ENCODE results near the gene ATP1B2. TPM values are rescaled to one million over a fixed set of nuclear protein-coding genes. Genes with fewer than 3 reads are reported as not detected.

ATP1B2 gene
- total and polyA plus RNA-seq, 2 experiments from 2014 or later: not detected

DNA sequence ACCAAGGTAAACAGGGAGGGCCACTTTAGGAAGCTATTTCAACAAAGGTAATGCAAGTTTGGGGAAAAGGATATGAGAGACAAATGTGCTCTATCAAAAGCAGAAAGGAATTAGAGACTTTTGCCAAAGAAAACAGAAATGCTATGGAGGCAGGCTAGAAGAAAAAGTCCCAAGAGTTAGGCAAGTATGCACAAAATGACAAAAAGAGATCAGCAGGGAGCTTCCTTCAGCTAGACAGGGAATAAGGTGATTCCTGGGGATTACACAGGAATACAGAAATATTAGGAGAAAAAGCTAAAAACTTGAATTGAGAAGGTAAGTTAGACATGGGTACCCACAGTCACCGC, 38.5 kb upstream of the ATP1B2 start:
- TF ChIP-seq EZH2 (IDR thresholded peaks at IDR 0.05; ENCODE audit: insufficient read depth, poor library complexity, severe bottlenecking) (no peak), EZH2phosphoT487 (IDR thresholded peaks at IDR 0.05; ENCODE audit: insufficient read depth, low read depth) (no peak)
- H3K9ac ChIP-seq: peak overlapping the region; percentile 25; the same call in 1 of the 2 replicates
- 0 out of 2 replicates have a peak, but pooled peaks cover 6% of the 10 kb centered on the region for H3F3A ChIP-seq (ENCODE audit: insufficient read depth)
- H3K4me1 ChIP-seq (ENCODE audit: insufficient read depth): peaks cover 26% of the 10 kb centered on the region
- H3K27me3 ChIP-seq (replicated peaks; ENCODE audit: insufficient read depth): no peaks in the 10 kb centered on the region
- no peak for DNase-seq
- no peaks in the 10 kb centered on the region for H3K9me3 ChIP-seq (ENCODE audit: low read depth)
- peak overlapping the region; percentile 51 for H3K4me2 ChIP-seq (ENCODE audit: unreplicated experiment)
- in situ Hi-C loops (cut with MboI): no loop called here
- no peak overlapping the region for H3K27ac ChIP-seq
- peak overlapping the region; percentile 40 for H3K4me3 ChIP-seq
- 0 out of 2 replicates have a peak, but pooled peaks cover 9% of the 10 kb centered on the region for H3K36me3 ChIP-seq (ENCODE audit: low read depth)
- H3K79me2 ChIP-seq (ENCODE audit: insufficient read depth): peaks cover 71% of the 10 kb centered on the region
- WGBS, 2 experiments (ENCODE audit: low coverage in 1 of 2, low lambda C conversion rate in 2 of 2, missing lambda C conversion rate in 2 of 2): 96 to 100% methylated on average over 1 of the region's 1 CpG
- no peak overlapping the region for H2AFZ ChIP-seq
- H3K9me2 ChIP-seq (ENCODE audit: insufficient read depth): no peaks in the 10 kb centered on the region
- H4K20me1 ChIP-seq (ENCODE audit: insufficient read depth): no peaks in the 10 kb centered on the region; the same call in 1 of the 2 replicates

DNA sequence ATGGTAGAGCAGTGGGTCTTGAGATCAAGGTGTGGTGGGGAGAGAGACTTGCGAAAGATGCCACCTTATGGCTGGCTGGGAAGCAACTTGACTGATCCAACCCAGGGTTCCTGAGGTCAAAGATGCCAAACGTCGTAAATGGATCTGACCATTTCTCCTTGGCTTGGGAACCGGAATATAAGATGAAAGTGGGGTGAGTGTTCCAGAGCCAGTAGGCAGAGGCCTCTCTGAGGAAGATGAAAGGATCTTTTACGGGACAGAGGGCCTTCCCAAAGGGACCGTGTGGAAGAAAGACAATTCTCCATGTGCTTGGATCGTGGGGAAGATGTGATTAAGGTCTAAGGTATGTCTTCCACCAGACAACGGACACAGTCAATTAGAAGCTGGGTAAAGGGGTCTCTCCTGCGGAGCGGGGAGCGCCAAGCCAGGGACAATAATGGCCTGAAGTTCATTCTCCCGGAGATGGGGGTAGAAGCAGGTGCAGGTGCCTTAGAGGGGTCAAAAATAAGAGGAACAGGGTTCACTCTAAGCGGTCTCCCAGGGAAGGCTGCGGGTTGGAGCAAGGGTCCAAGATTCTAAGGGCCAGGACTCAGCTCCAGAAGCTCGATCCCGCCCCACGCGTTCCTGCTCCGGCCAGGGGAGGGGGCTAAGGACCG, 36.8 kb upstream of the ATP1B2 start:
- in situ Hi-C loops (cut with MboI): no loop called here
- 1 to 3% methylated on average over 19 to 20 of the region's 20 CpGs for WGBS, 2 experiments (ENCODE audit: low coverage in 1 of 2, low lambda C conversion rate in 2 of 2, missing lambda C conversion rate in 2 of 2)
- Histone ChIP-seq H3K4me1 (ENCODE audit: insufficient read depth) (peaks cover 26% of the 10 kb centered on the region), H3K4me2 (ENCODE audit: unreplicated experiment) (peak overlapping the region; percentile 99), H3K4me3 (peak overlapping the region; percentile 85), H3K9me2 (ENCODE audit: insufficient read depth) (no peaks in the 10 kb centered on the region), H3K36me3 (ENCODE audit: low read depth) (0 out of 2 replicates have a peak, but pooled peaks cover 9% of the 10 kb centered on the region), H4K20me1 (ENCODE audit: insufficient read depth) (no peaks in the 10 kb centered on the region; the same call in 1 of the 2 replicates), H3K79me2 (ENCODE audit: insufficient read depth) (peaks cover 55% of the 10 kb centered on the region), H3K9me3 (ENCODE audit: low read depth) (no peaks in the 10 kb centered on the region), H3F3A (ENCODE audit: insufficient read depth) (0 out of 2 replicates have a peak, but pooled peaks cover 6% of the 10 kb centered on the region), H3K27me3 (replicated peaks; ENCODE audit: insufficient read depth) (no peaks in the 10 kb centered on the region), H3K27ac (peak overlapping the region; percentile 82), H3K9ac (peak overlapping the region; percentile 91), H2AFZ (peak overlapping the region; percentile 72)
- DNase-seq: peak; percentile 68
- no peak for TF ChIP-seq EZH2 (IDR thresholded peaks at IDR 0.05; ENCODE audit: insufficient read depth, poor library complexity, severe bottlenecking)
- TF ChIP-seq EZH2phosphoT487 (IDR thresholded peaks at IDR 0.05; ENCODE audit: insufficient read depth, low read depth): no peak

DNA sequence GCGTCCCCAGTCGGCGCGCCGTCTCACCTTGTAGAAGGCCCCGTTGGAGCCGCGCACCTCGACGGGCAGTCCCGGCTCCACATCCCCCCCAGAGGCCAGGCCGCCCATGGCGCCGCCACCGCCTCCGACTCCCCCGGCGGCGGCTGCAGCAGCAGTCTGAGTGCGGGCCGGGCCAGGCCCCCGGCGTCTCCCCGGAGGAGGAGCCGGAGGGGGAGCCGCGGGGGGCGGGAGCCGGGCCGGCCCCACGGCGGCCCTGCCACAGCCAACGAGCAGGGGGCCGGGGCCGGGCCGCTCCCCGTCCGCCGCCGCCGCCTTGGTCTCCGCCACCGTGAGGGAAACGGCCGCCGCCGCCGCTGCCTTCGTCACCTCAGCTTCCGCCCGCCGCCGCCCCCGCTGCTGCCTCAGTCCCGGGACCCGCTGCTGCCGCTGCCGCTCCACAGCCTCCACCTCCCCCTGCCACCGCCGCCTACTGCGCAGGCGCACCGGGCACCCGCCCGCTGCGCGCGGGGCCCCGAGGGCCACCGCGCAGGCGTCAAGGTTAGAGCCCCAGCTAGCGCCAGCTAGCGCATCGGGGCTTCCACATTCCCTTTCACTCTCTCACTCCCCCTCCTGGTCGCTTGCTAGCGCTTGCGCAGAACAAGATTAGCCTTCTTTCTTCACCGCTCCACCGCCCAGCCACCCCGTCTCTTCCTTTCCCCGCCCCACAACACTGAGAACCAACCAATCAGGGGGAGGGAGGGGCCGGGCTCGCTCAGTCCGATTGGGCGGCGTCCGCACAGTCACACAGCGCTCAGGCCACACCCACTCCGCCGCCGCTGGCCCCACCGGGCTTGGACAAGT, 36.1 kb upstream of the ATP1B2 start, which contains the start of gene FXR2:
FXR2 (minus strand) TSS at position 473 of the 840 bp plus-strand sequence; CDS start at position 108, 365 bp downstream.
- Histone ChIP-seq H3K36me3 (ENCODE audit: low read depth) (0 out of 2 replicates have a peak, but pooled peaks cover 9% of the 10 kb centered on the region), H3K4me1 (ENCODE audit: insufficient read depth) (peaks cover 26% of the 10 kb centered on the region), H3K4me2 (ENCODE audit: unreplicated experiment) (peak within 1 kb of the TSS; percentile 99), H3K9me3 (ENCODE audit: low read depth) (no peaks in the 10 kb centered on the region), H3K27me3 (replicated peaks; ENCODE audit: insufficient read depth) (no peaks in the 10 kb centered on the region), H3K9ac (peak within 1 kb of the TSS; percentile 91), H3K9me2 (ENCODE audit: insufficient read depth) (no peaks in the 10 kb centered on the region), H3K79me2 (ENCODE audit: insufficient read depth) (peaks cover 47% of the 10 kb centered on the region), H3K4me3 (peak within 1 kb of the TSS; percentile 85), H2AFZ (peak within 1 kb of the TSS; percentile 96), H4K20me1 (ENCODE audit: insufficient read depth) (no peaks in the 10 kb centered on the region; the same call in 1 of the 2 replicates), H3K27ac (peak within 1 kb of the TSS; percentile 82), H3F3A (ENCODE audit: insufficient read depth) (0 out of 2 replicates have a peak, but pooled peaks cover 6% of the 10 kb centered on the region)
- DNase-seq: peak; percentile 100
- in situ Hi-C loops (cut with MboI): no loop called here
- 1 to 2% methylated on average over 51 to 59 of the region's 93 CpGs for WGBS, 2 experiments (ENCODE audit: low coverage in 1 of 2, low lambda C conversion rate in 2 of 2, missing lambda C conversion rate in 2 of 2)
- TF ChIP-seq EZH2phosphoT487 (IDR thresholded peaks at IDR 0.05; ENCODE audit: insufficient read depth, low read depth) (no peak), EZH2 (IDR thresholded peaks at IDR 0.05; ENCODE audit: insufficient read depth, poor library complexity, severe bottlenecking) (no peak)

DNA sequence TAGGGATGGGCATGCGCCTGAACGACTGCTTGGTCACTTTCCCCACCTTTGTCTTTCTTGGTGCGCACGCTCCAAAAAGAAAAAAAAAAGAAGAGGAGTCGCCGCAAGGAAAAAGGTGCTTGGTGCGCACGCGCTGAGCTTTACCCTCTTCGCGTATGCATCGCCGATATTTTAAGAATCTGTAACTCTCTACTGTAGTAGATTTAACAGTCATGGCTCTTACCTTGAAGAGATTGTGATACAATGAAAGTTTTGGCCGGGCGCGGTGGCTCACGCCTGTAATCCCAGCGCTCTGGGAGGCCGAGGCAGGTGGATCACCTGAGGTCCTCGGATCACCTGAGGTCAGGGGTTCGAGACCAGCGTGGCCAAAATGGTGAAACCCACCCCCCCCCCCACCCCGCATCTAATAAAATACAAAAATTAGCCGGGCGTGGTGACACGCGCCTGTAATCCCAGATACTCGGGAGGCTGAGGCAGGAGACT, 35.4 kb upstream of the ATP1B2 start:
- Histone ChIP-seq H3K9ac (peak overlapping the region; percentile 76), H3K4me3 (peak overlapping the region; percentile 74), H3K9me3 (ENCODE audit: low read depth) (no peaks in the 10 kb centered on the region), H3K79me2 (ENCODE audit: insufficient read depth) (peaks cover 41% of the 10 kb centered on the region), H2AFZ (peak overlapping the region; percentile 96), H3K36me3 (ENCODE audit: low read depth) (0 out of 2 replicates have a peak, but pooled peaks cover 9% of the 10 kb centered on the region), H3K27me3 (replicated peaks; ENCODE audit: insufficient read depth) (no peaks in the 10 kb centered on the region), H3F3A (ENCODE audit: insufficient read depth) (0 out of 2 replicates have a peak, but pooled peaks cover 6% of the 10 kb centered on the region), H3K9me2 (ENCODE audit: insufficient read depth) (no peaks in the 10 kb centered on the region), H4K20me1 (ENCODE audit: insufficient read depth) (no peaks in the 10 kb centered on the region; the same call in 1 of the 2 replicates), H3K4me1 (ENCODE audit: insufficient read depth) (peaks cover 26% of the 10 kb centered on the region), H3K4me2 (ENCODE audit: unreplicated experiment) (peak overlapping the region; percentile 78), H3K27ac (peak overlapping the region; percentile 63)
- WGBS, 2 experiments (ENCODE audit: low coverage in 1 of 2, low lambda C conversion rate in 2 of 2, missing lambda C conversion rate in 2 of 2): 1 to 3% methylated on average over 24 to 28 of the region's 28 CpGs
- DNase-seq: no peak
- TF ChIP-seq EZH2phosphoT487 (IDR thresholded peaks at IDR 0.05; ENCODE audit: insufficient read depth, low read depth): no peak
- TF ChIP-seq EZH2 (IDR thresholded peaks at IDR 0.05; ENCODE audit: insufficient read depth, poor library complexity, severe bottlenecking): no peak
- in situ Hi-C loops (cut with MboI): no loop called here

Data from GM23248 (cell line).